ENCODE data around the gene LRRC8B.

DNA sequence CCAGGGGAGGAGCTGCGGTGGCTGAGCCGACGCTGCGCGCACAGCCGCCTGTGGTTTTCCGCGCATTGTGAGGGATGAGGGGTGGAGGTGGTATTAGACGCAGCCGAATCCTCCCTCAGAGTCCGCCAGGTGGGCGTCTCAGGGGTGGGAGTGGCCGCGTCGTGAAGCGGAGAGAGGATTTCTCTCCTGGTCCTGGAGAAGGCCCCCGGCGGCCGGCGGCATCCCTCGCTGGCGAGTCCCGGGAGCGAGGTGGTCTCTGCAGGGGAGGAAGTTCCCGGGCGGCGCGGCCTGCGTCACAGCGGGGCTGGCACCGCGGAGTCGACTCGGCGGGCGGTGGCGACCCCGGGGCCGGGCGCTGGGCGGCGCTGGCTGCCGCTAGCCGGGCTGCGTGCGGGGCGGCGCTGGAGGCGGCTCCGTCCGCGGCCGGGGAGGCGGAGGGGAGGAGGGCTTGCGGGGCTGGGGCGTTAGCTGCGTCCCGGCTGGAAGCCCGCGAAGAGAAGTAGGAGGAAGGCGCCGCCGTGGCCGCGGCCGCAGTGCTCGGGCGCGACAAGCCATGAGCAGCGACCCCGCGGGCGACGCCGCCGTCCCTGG, 108.1 kb downstream of the LRRC8B start, which contains the start of gene LRRC8C:
- TF ChIP-seq, protein P1, sequence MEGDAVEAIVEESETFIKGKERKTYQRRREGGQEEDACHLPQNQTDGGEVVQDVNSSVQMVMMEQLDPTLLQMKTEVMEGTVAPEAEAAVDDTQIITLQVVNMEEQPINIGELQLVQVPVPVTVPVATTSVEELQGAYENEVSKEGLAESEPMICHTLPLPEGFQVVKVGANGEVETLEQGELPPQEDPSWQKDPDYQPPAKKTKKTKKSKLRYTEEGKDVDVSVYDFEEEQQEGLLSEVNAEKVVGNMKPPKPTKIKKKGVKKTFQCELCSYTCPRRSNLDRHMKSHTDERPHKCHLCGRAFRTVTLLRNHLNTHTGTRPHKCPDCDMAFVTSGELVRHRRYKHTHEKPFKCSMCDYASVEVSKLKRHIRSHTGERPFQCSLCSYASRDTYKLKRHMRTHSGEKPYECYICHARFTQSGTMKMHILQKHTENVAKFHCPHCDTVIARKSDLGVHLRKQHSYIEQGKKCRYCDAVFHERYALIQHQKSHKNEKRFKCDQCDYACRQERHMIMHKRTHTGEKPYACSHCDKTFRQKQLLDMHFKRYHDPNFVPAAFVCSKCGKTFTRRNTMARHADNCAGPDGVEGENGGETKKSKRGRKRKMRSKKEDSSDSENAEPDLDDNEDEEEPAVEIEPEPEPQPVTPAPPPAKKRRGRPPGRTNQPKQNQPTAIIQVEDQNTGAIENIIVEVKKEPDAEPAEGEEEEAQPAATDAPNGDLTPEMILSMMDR (IDR thresholded peaks at IDR 0.05), result no peak
- TF ChIP-seq POLR2A (IDR thresholded peaks at IDR 0.05), result no peak
